K562 (cell line): ENCODE measurements around the gene TMEM260. TPM values are rescaled to one million over a fixed set of nuclear protein-coding genes. Genes with fewer than 3 reads are reported as not detected.

ENCODE experiments used
- CREM ChIP-seq: IDR thresholded peaks from 2 replicates; pipeline ENCODE4 v1.6.1; 2014; ENCODE audit warnings: antibody characterized with exemption, low read depth
- DDX20 ChIP-seq: fragments of 450-650 bp; IDR thresholded peaks from 2 replicates; pipeline ENCODE4 v1.6.1; 2016; ENCODE audit warnings: missing genetic modification characterization, low read depth, mild to moderate bottlenecking, missing compliant biosample characterization, moderate library complexity
- EP300 ChIP-seq: IDR thresholded peaks from 2 replicates; pipeline ENCODE4 v1.6.1; 2012; ENCODE audit warnings: low read length, improper control_type of control experiment
- EZH2 ChIP-seq: IDR thresholded peaks from 2 replicates; pipeline ENCODE4 v1.6.1; 2012; ENCODE audit warnings: low read depth, mild to moderate bottlenecking, inconsistent platforms, low read length, borderline replicate concordance
- HNRNPUL1 ChIP-seq: fragments of 200-400 bp; formaldehyde crosslinking; IDR thresholded peaks from 2 replicates; pipeline ENCODE4 v1.6.1; 2017; ENCODE audit warnings: low read length
- HOMEZ ChIP-seq: fragments of 250-450 bp; sonication (Bioruptor Pico); IDR thresholded peaks from 2 replicates; pipeline ENCODE4 v1.4.0; 2020; ENCODE audit warnings: mild to moderate bottlenecking, moderate library complexity
- IRF1 ChIP-seq: sonication (generic); formaldehyde crosslinking; IDR thresholded peaks from 2 replicates; pipeline ENCODE4 v1.8.0; 2022; ENCODE audit warnings: missing genetic modification reagents, mild to moderate bottlenecking, borderline replicate concordance
- IRF2 ChIP-seq: sonication (generic); formaldehyde crosslinking; IDR thresholded peaks from 2 replicates; pipeline ENCODE4 v1.8.1; 2022; ENCODE audit warnings: mild to moderate bottlenecking, missing genetic modification reagents
- MEF2D ChIP-seq: conservative IDR thresholded peaks from 2 replicates; pipeline ENCODE4 v1.6.1; 2016; ENCODE audit warnings: low read depth, missing genetic modification characterization, missing compliant biosample characterization
- NBN ChIP-seq: fragments of 450-650 bp; IDR thresholded peaks from 2 replicates; pipeline ENCODE4 v1.6.1; 2016; ENCODE audit warnings: low read depth, mild to moderate bottlenecking
- NFRKB ChIP-seq: fragments of 450-650 bp; IDR thresholded peaks from 2 replicates; pipeline ENCODE4 v1.6.1; 2016; ENCODE audit warnings: low read depth
- PHF21A ChIP-seq: fragments of 450-650 bp; IDR thresholded peaks from 2 replicates; pipeline ENCODE4 v1.6.1; 2017; ENCODE audit warnings: low read depth, borderline replicate concordance
- PRPF4 ChIP-seq: fragments of 200-400 bp; formaldehyde crosslinking; IDR thresholded peaks from one replicate; pipeline ENCODE4 v1.6.1; 2017; ENCODE audit warnings: low read length, low read depth, mild to moderate bottlenecking; ENCODE audit not compliant: insufficient read depth, poor library complexity, severe bottlenecking
- TCF3 ChIP-seq: sonication (generic); formaldehyde crosslinking; IDR thresholded peaks from 2 replicates; pipeline ENCODE4 v1.4.0; 2020; ENCODE audit warnings: mild to moderate bottlenecking, missing genetic modification reagents
- TEAD2 ChIP-seq: fragments of 450-650 bp; IDR thresholded peaks from 2 replicates; pipeline ENCODE4 v1.6.1; 2016; ENCODE audit warnings: missing genetic modification characterization, control low read depth, missing compliant biosample characterization
- TRIM28 ChIP-seq: fragments of 450-650 bp; IDR thresholded peaks from 2 replicates; pipeline ENCODE4 v1.6.1; 2017
- U2AF1 ChIP-seq: fragments of 200-400 bp; formaldehyde crosslinking; optimal IDR thresholded peaks from 2 replicates; pipeline ENCODE3; 2017; ENCODE audit warnings: mild to moderate bottlenecking, low read depth, low read length, moderate library complexity
- YY1 ChIP-seq, 3 experiments: IDR thresholded peaks; 2 replicates each; pipeline ENCODE4 v1.6.1; 2011; ENCODE audit warnings: low read length in 2 of 3, mild to moderate bottlenecking in 2 of 3, moderate library complexity in 2 of 3, borderline replicate concordance in 1 of 3, control low read depth in 1 of 3, low read depth in 1 of 3; ENCODE audit not compliant: insufficient read depth in 3 of 3, insufficient replicate concordance in 2 of 3, control insufficient read depth in 1 of 3, insufficient read length in 1 of 3; ENCODE audit errors: extremely low read depth in 1 of 3
- ZBTB1 ChIP-seq: sonication (generic); formaldehyde crosslinking; IDR thresholded peaks from 2 replicates; pipeline ENCODE4 v1.8.1; 2023; ENCODE audit warnings: missing genetic modification reagents, low read depth, mild to moderate bottlenecking, borderline replicate concordance
- ZBTB17 ChIP-seq: fragments of 450-650 bp; formaldehyde crosslinking; IDR thresholded peaks from 2 replicates; pipeline ENCODE4 v1.4.0; 2020; ENCODE audit warnings: mild to moderate bottlenecking
- ZFP1 ChIP-seq: fragments of 450-650 bp; formaldehyde crosslinking; IDR thresholded peaks from 2 replicates; pipeline ENCODE4 v1.4.0; 2020; ENCODE audit warnings: mild to moderate bottlenecking, mixed read lengths
- ZNF274 ChIP-seq: IDR thresholded peaks from 2 replicates; pipeline ENCODE4 v1.6.1; 2011; ENCODE audit warnings: low read depth, mild to moderate bottlenecking, low read length, moderate library complexity, borderline replicate concordance
- ZNF316 ChIP-seq: fragments of 450-650 bp; IDR thresholded peaks from 2 replicates; pipeline ENCODE4 v1.6.1; 2016
- ZNF347 ChIP-seq: fragments of 450-650 bp; formaldehyde crosslinking; IDR thresholded peaks from 2 replicates; pipeline ENCODE4 v1.4.0; 2020; ENCODE audit warnings: low read depth, mild to moderate bottlenecking, moderate library complexity
- ZNF444 ChIP-seq: fragments of 250-450 bp; sonication (Bioruptor Pico); IDR thresholded peaks from 2 replicates; pipeline ENCODE4 v1.4.0; 2020; ENCODE audit warnings: mild to moderate bottlenecking, moderate library complexity
- ZNF639 ChIP-seq, 2 experiments: fragments of 200-800 bp in 1 of 2; sonication (Bioruptor generic) in 1 of 2; sonication (generic) in 1 of 2; formaldehyde crosslinking in 1 of 2; IDR thresholded peaks in 1 of 2; conservative IDR thresholded peaks in 1 of 2; 2 replicates each; pipeline versions ENCODE4 v1.5.0 to v1.6.1; 2016 to 2020; ENCODE audit warnings: missing compliant biosample characterization in 1 of 2, missing genetic modification characterization in 1 of 2, missing genetic modification reagents in 1 of 2
- polyA plus RNA-seq, 8 experiments: library from polyadenylated mRNA; depleted of rRNA in 4 of 8; stranded (reverse) in 5 of 8; unstranded in 3 of 8; fragments of >200 nt; fragmentation: Nextera tagmentation in 2 of 8; fragmentation: Illumina TruSeq in 1 of 8; extraction: Ambion mirVana in 2 of 8; extraction: Trizol in 1 of 8; gene quantifications; 2 replicates each; pipeline versions ENCODE4 v1.2.1 to v1.2.3, GENCODE V29; 2011 to 2014; ENCODE audit warnings: inconsistent platforms in 1 of 8, missing spikeins in 1 of 8
- total RNA-seq, 7 experiments: library from RNA; depleted of rRNA in 6 of 7; stranded (reverse); fragments of >200 nt in 6 of 7; fragmentation: Illumina TruSeq in 2 of 7; extraction: Trizol in 2 of 7; gene quantifications; 2 replicates each; pipeline versions ENCODE4 v1.2.1 to v1.2.3, GENCODE V29; 2011 to 2021; ENCODE audit warnings: low replicate concordance in 1 of 7

Gene TMEM260
- total and polyA plus RNA-seq, 9 of the 15 experiments (the other 6 are each of a cell fraction or from before 2014, with no cell fraction given), result 2.2 to 9.4 (median 6.0) TPM

GRCh38 chr14:56659964-56660551, 80.5 kb downstream of the TMEM260 start (continued):
- TF ChIP-seq ZNF639 (CRISPR knock-in tag; conservative IDR thresholded peaks at IDR 0.05 in 1 of 2, IDR thresholded peaks at IDR 0.05 in 1 of 2), result no peak
- no peak for TF ChIP-seq ZBTB1 (CRISPR knock-in tag)
- TF ChIP-seq EZH2, result no peak
- no peak for TF ChIP-seq NBN
- no peak for TF ChIP-seq TRIM28
- TF ChIP-seq PRPF4, result no peak
- TF ChIP-seq HOMEZ (CRISPR knock-in tag), result no peak
- no peak for TF ChIP-seq TEAD2
- no peak for TF ChIP-seq EP300
- no peak for TF ChIP-seq NFRKB
- no peak for TF ChIP-seq YY1 (IDR thresholded peaks at IDR 0.05; ENCODE audit: borderline replicate concordance in 1 of 3, control insufficient read depth in 1 of 3, extremely low read depth in 1 of 3, insufficient read depth in 3 of 3, insufficient read length in 1 of 3, insufficient replicate concordance in 2 of 3, low read depth in 1 of 3, low read length in 2 of 3)
- no peak for TF ChIP-seq ZFP1 (CRISPR knock-in tag)
- no peak for TF ChIP-seq ZNF316
- TF ChIP-seq CREM, result peak; percentile 28; the same call in 1 of the 2 replicates
- no peak for TF ChIP-seq IRF1 (CRISPR knock-in tag)
- no peak for TF ChIP-seq ZBTB17
- no peak for TF ChIP-seq HNRNPUL1
- no peak for TF ChIP-seq IRF2 (CRISPR knock-in tag)
- no peak for TF ChIP-seq TCF3 (CRISPR knock-in tag)
- TF ChIP-seq MEF2D (tag), result no peak
- no peak for TF ChIP-seq U2AF1
- no peak for TF ChIP-seq ZNF347 (CRISPR knock-in tag)
- no peak for TF ChIP-seq ZNF444
- no peak for TF ChIP-seq DDX20 (tag)
- no peak for TF ChIP-seq ZNF274
- no peak for TF ChIP-seq PHF21A
